Neuronal stem cell (in vitro differentiated cells): ENCODE measurements around the gene CIRBP.

Experiments used
- DNase-seq: peaks from one replicate; pipeline ENCODE4 v3.0.0-alpha.2; 2013; ENCODE audit warnings: low spot score
- H2AFZ ChIP-seq: one replicate; pipeline ENCODE4 v1.6.1; 2013; ENCODE audit warnings: mild to moderate bottlenecking, low read length, inconsistent platforms
- H2AK5ac ChIP-seq: 2 replicates; pipeline ENCODE4 v1.6.1; 2013; ENCODE audit warnings: low read depth, mild to moderate bottlenecking, inconsistent platforms, low read length, moderate library complexity, mixed read lengths
- H2BK120ac ChIP-seq: 2 replicates; pipeline ENCODE4 v1.6.1; 2013; ENCODE audit warnings: low read depth, mild to moderate bottlenecking, inconsistent platforms, low read length, moderate library complexity, mixed read lengths
- H2BK12ac ChIP-seq: one replicate; pipeline ENCODE4 v1.6.1; 2013; ENCODE audit warnings: low read length, inconsistent platforms
- H2BK15ac ChIP-seq: 2 replicates; pipeline ENCODE4 v1.6.1; 2013; ENCODE audit warnings: mild to moderate bottlenecking, low read length, inconsistent platforms, mixed read lengths
- H2BK5ac ChIP-seq: one replicate; pipeline ENCODE4 v1.6.1; 2013; ENCODE audit warnings: inconsistent platforms, mild to moderate bottlenecking, low read length, moderate library complexity
- H3K14ac ChIP-seq: one replicate; pipeline ENCODE4 v1.6.1; 2013; ENCODE audit warnings: low read length, inconsistent platforms
- H3K18ac ChIP-seq: 2 replicates; pipeline ENCODE4 v1.6.1; 2013; ENCODE audit warnings: low read length, inconsistent platforms
- H3K23ac ChIP-seq: 2 replicates; pipeline ENCODE4 v1.6.1; 2013; ENCODE audit warnings: low read depth, mild to moderate bottlenecking, mixed read lengths, low read length, inconsistent platforms; ENCODE audit not compliant: poor library complexity
- H3K27ac ChIP-seq: replicated peaks from 3 replicates; pipeline ENCODE4 v1.5.1; 2013; ENCODE audit warnings: low read length, inconsistent platforms
- H3K27me3 ChIP-seq, 3 experiments: 2 replicates each; pipeline ENCODE4 v1.6.1; 2013; ENCODE audit warnings: low read length in 3 of 3, mild to moderate bottlenecking in 2 of 3, inconsistent platforms in 1 of 3, low read depth in 1 of 3, mixed read lengths in 1 of 3, moderate library complexity in 1 of 3; ENCODE audit not compliant: control insufficient read depth in 3 of 3, insufficient read depth in 3 of 3
- H3K36me3 ChIP-seq, 2 donors: replicated peaks in 1 of 2; 2 replicates each; pipeline ENCODE4 v1.6.1; 2013; ENCODE audit warnings: low read length in 2 of 2; ENCODE audit not compliant: control insufficient read depth in 2 of 2, insufficient read depth in 2 of 2
- H3K4ac ChIP-seq: 2 replicates; pipeline ENCODE4 v1.6.1; 2013; ENCODE audit warnings: inconsistent platforms, mild to moderate bottlenecking, low read length, moderate library complexity
- H3K4me1 ChIP-seq, 2 donors: 1 replicate in 1 of 2; 2 replicates in 1 of 2; pipeline ENCODE4 v1.6.1; 2013; ENCODE audit warnings: low read length in 2 of 2, low read depth in 1 of 2; ENCODE audit not compliant: control insufficient read depth in 2 of 2, insufficient read depth in 1 of 2
- H3K4me2 ChIP-seq: one replicate; pipeline ENCODE4 v1.6.1; 2013; ENCODE audit warnings: mild to moderate bottlenecking, low read length, inconsistent platforms; ENCODE audit not compliant: insufficient read depth, poor library complexity, severe bottlenecking
- H3K4me3 ChIP-seq, 2 donors: 2 replicates each; pipeline ENCODE4 v1.5.1; 2013; ENCODE audit warnings: low read length in 2 of 2, mild to moderate bottlenecking in 2 of 2, inconsistent platforms in 1 of 2, moderate library complexity in 1 of 2
- H3K79me1 ChIP-seq: one replicate; pipeline ENCODE4 v1.6.1; 2013; ENCODE audit warnings: low read depth, mild to moderate bottlenecking, inconsistent platforms, low read length, moderate library complexity
- H3K9ac ChIP-seq: one replicate; pipeline ENCODE4 v1.6.1; 2013; ENCODE audit warnings: mild to moderate bottlenecking, low read depth, low read length, inconsistent platforms; ENCODE audit not compliant: poor library complexity
- H3K9me3 ChIP-seq, 2 donors: replicated peaks in 1 of 2; 2 replicates each; pipeline versions ENCODE3 to v1.6.1; 2013; ENCODE audit warnings: low read length in 2 of 2, mild to moderate bottlenecking in 2 of 2, inconsistent platforms in 1 of 2, low read depth in 1 of 2, mixed read lengths in 1 of 2, moderate library complexity in 1 of 2; ENCODE audit not compliant: control insufficient read depth in 2 of 2, insufficient read depth in 1 of 2
- H4K8ac ChIP-seq: one replicate; pipeline ENCODE4 v1.6.1; 2013; ENCODE audit warnings: low read depth, mild to moderate bottlenecking, inconsistent platforms, low read length, moderate library complexity
- H4K91ac ChIP-seq: one replicate; pipeline ENCODE4 v1.6.1; 2013; ENCODE audit warnings: low read length, low read depth, mild to moderate bottlenecking, inconsistent platforms; ENCODE audit not compliant: poor library complexity
- WGBS, 2 donors: extraction: QIAGEN DNeasy Blood & Tissue Kit; methylation state at CpG; one replicate each; pipeline ENCODE4 v1.1.7; 2013; ENCODE audit warnings: missing lambda C conversion rate in 2 of 2, mixed read lengths in 1 of 2; ENCODE audit not compliant: insufficient read length in 2 of 2, insufficient replicate concordance in 1 of 2; ENCODE audit errors: extremely low coverage in 2 of 2; 5-methylcytosine and 5-hydroxymethylcytosine counted together

Gene CIRBP

GRCh38 chr19:1224047-1224825 is 44.9 kb upstream of the CIRBP start:
- no peak overlapping the region for H3K4me2 ChIP-seq
- no peak overlapping the region for H2BK12ac ChIP-seq
- no peaks in the 10 kb centered on the region for H3K27me3 ChIP-seq
- no peaks in the 10 kb centered on the region for H3K9me3 ChIP-seq
- peak overlapping the region; percentile 60 for H3K9ac ChIP-seq
- H2BK5ac ChIP-seq = peak overlapping the region; percentile 53
- no peak overlapping the region for H2AFZ ChIP-seq
- H2BK120ac ChIP-seq = no peak overlapping the region
- no peak overlapping the region for H4K91ac ChIP-seq
- H3K4me3 ChIP-seq = peak overlapping the region in 1 of 2 donors; percentile 15
- peak overlapping the region; percentile 21 for H3K14ac ChIP-seq
- peaks cover 25% of the 10 kb centered on the region for H3K79me1 ChIP-seq
- peak overlapping the region; percentile 63 for H2AK5ac ChIP-seq
- no peak overlapping the region for H4K8ac ChIP-seq
- no CpG with 5 or more reads among the region's 16 CpGs for WGBS, 2 donors
- no peak overlapping the region for H3K4ac ChIP-seq
- no peak for DNase-seq
- peak overlapping the region; percentile 73 for H3K23ac ChIP-seq
- no peak overlapping the region for H2BK15ac ChIP-seq
- no peak overlapping the region for H3K18ac ChIP-seq
- H3K36me3 ChIP-seq = peaks cover 19 to 77% of the 10 kb centered on the region in 2 donors
- no peaks in the 10 kb centered on the region for H3K4me1 ChIP-seq
- H3K27ac ChIP-seq = no peak overlapping the region

- Histone ChIP-seq H3K79me1 (peaks cover 23% of the 10 kb centered on the region), H3K27ac (no peak overlapping the region), H3K9ac (no peak overlapping the region), H3K18ac (peak overlapping the region; percentile 17), H3K27me3 (no peaks in the 10 kb centered on the region), H2BK12ac (no peak overlapping the region), H2BK120ac (no peak overlapping the region), H3K4me1 (no peaks in the 10 kb centered on the region), H3K36me3 (peaks cover 19 to 77% of the 10 kb centered on the region in 2 donors), H4K91ac (no peak overlapping the region), H2BK5ac (peak overlapping the region; percentile 24), H2BK15ac (no peak overlapping the region), H2AFZ (no peak overlapping the region), H3K4ac (no peak overlapping the region), H3K4me3 (no peak overlapping the region), H3K9me3 (no peaks in the 10 kb centered on the region), H4K8ac (no peak overlapping the region), H2AK5ac (no peak overlapping the region), H3K4me2 (no peak overlapping the region), H3K14ac (no peak overlapping the region), H3K23ac (peak overlapping the region; percentile 31)
- WGBS, 2 donors = no CpG with 5 or more reads among the region's 16 CpGs
- DNase-seq = no peak
These were observed 44.3 kb upstream of the CIRBP start for GRCh38 chr19:1224847-1225246.

- Histone ChIP-seq H3K9ac (no peak overlapping the region), H3K23ac (peak overlapping the region; percentile 55), H3K4ac (peak overlapping the region; percentile 11), H2AFZ (no peak overlapping the region), H2AK5ac (peak overlapping the region; percentile 75), H3K36me3 (peaks cover 22 to 79% of the 10 kb centered on the region in 2 donors), H3K4me1 (no peaks in the 10 kb centered on the region), H3K27me3 (no peaks in the 10 kb centered on the region), H3K18ac (peak overlapping the region; percentile 57), H3K4me2 (no peak overlapping the region), H3K27ac (no peak overlapping the region), H2BK5ac (no peak overlapping the region), H2BK120ac (no peak overlapping the region), H3K79me1 (peaks cover 22% of the 10 kb centered on the region), H2BK12ac (no peak overlapping the region), H4K91ac (no peak overlapping the region), H3K14ac (peak overlapping the region; percentile 21), H4K8ac (no peak overlapping the region), H2BK15ac (no peak overlapping the region), H3K4me3 (no peak overlapping the region), H3K9me3 (no peaks in the 10 kb centered on the region)
- DNase-seq = no peak
- WGBS, 2 donors = no CpG with 5 or more reads among the region's 29 CpGs
These were observed 43.5 kb upstream of the CIRBP start for GRCh38 chr19:1225440-1226226.

- no peak overlapping the region for H2BK5ac ChIP-seq
- no peak overlapping the region for H3K14ac ChIP-seq
- H2AFZ ChIP-seq = no peak overlapping the region
- peak overlapping the region; percentile 55 for H3K23ac ChIP-seq
- no peak overlapping the region for H3K4me3 ChIP-seq
- H3K36me3 ChIP-seq = peaks cover 19 to 77% of the 10 kb centered on the region in 2 donors
- no CpG with 5 or more reads among the region's 11 CpGs for WGBS, 2 donors
- peak overlapping the region; percentile 75 for H2AK5ac ChIP-seq
- no peak overlapping the region for H4K91ac ChIP-seq
- H3K4me2 ChIP-seq = no peak overlapping the region
- H2BK12ac ChIP-seq = no peak overlapping the region
- H4K8ac ChIP-seq = no peak overlapping the region
- no peak for DNase-seq
- H3K9me3 ChIP-seq = no peaks in the 10 kb centered on the region
- peaks cover 22% of the 10 kb centered on the region for H3K79me1 ChIP-seq
- peak overlapping the region; percentile 57 for H3K18ac ChIP-seq
- no peak overlapping the region for H2BK15ac ChIP-seq
- peak overlapping the region; percentile 21 for H3K9ac ChIP-seq
- H3K4me1 ChIP-seq = no peaks in the 10 kb centered on the region
- H3K27ac ChIP-seq = no peak overlapping the region
- H3K27me3 ChIP-seq = no peaks in the 10 kb centered on the region
- no peak overlapping the region for H3K4ac ChIP-seq
- no peak overlapping the region for H2BK120ac ChIP-seq
These were observed 43.0 kb upstream of the CIRBP start for GRCh38 chr19:1226227-1226518.
